HG02588 (cell line): Measurements from ENCODE around the gene CRIP3.

Experiments
- ATAC-seq: cut with Tn5 transposase; IDR thresholded peaks from one replicate; pipeline ENCODE4 v1.9.1; 2021; ENCODE audit warnings: mild to moderate bottlenecking, moderate library complexity; ENCODE audit not compliant: unreplicated experiment

Gene CRIP3

GRCh38 chr6:43274916-43275597 lies 33.6 kb downstream of the CRIP3 start:
- ATAC-seq, result no peak

- ATAC-seq, result no peak
Observed at GRCh38 chr6:43274127-43274915, 34.3 kb downstream of the CRIP3 start.

- no peak for ATAC-seq
Observed at GRCh38 chr6:43273707-43274106, 34.9 kb downstream of the CRIP3 start.

- ATAC-seq, result no peak
Observed at GRCh38 chr6:43271944-43272343, 36.7 kb downstream of the CRIP3 start.

GRCh38 chr6:43271103-43271815 lies 37.4 kb downstream of the CRIP3 start:
- ATAC-seq, result no peak

- no peak for ATAC-seq
Observed at GRCh38 chr6:43269273-43270007, 39.2 kb downstream of the CRIP3 start.

- no peak for ATAC-seq
Observed at GRCh38 chr6:43268782-43269272, 39.8 kb downstream of the CRIP3 start.

GRCh38 chr6:43268355-43268700 lies 40.3 kb downstream of the CRIP3 start:
- ATAC-seq, result no peak

GRCh38 chr6:43267619-43268354 lies 40.8 kb downstream of the CRIP3 start:
- ATAC-seq, result no peak

- ATAC-seq, result no peak
Observed at GRCh38 chr6:43265564-43265963, 43.1 kb downstream of the CRIP3 start.

- ATAC-seq, result no peak
Observed at GRCh38 chr6:43264599-43265145, 44.0 kb downstream of the CRIP3 start.

GRCh38 chr6:43263314-43264178 lies 45.1 kb downstream of the CRIP3 start:
- peak; percentile 57 for ATAC-seq

GRCh38 chr6:43262780-43263313 lies 45.8 kb downstream of the CRIP3 start:
- no peak for ATAC-seq

- ATAC-seq, result no peak
Observed at GRCh38 chr6:43262000-43262779, 46.4 kb downstream of the CRIP3 start.

- ATAC-seq, result no peak
Observed at GRCh38 chr6:43261198-43261597, 47.4 kb downstream of the CRIP3 start.

- ATAC-seq, result no peak
Observed at GRCh38 chr6:43260791-43261190, 47.8 kb downstream of the CRIP3 start.

- ATAC-seq, result no peak
Observed at GRCh38 chr6:43258807-43259686, 49.6 kb downstream of the CRIP3 start.
